PFSK-1 (cell line): Measurements from ENCODE around the gene EPB41L4B.

ENCODE experiments used
- FOXP2 ChIP-seq: optimal IDR thresholded peaks from 2 replicates; pipeline ENCODE3; 2011; ENCODE audit warnings: borderline replicate concordance, control low read depth, inconsistent platforms; ENCODE audit not compliant: insufficient read depth; ENCODE audit errors: extremely low read length, extremely low read depth
- POLR2AphosphoS5 ChIP-seq: IDR thresholded peaks from 2 replicates; pipeline ENCODE4 v1.6.1; 2012; ENCODE audit warnings: low read depth, mild to moderate bottlenecking, control low read depth, low read length, moderate library complexity
- REST ChIP-seq, 2 experiments: IDR thresholded peaks; 2 replicates each; pipeline versions ENCODE4 v1.6.1 to v1.8.0; 2011 to 2012; ENCODE audit warnings: low read depth in 2 of 2, low read length in 2 of 2, control low read depth in 1 of 2, inconsistent platforms in 1 of 2, mild to moderate bottlenecking in 1 of 2, moderate library complexity in 1 of 2; ENCODE audit not compliant: insufficient read depth in 1 of 2
- SIN3A ChIP-seq: IDR thresholded peaks from 2 replicates; pipeline ENCODE4 v1.6.1; 2012; ENCODE audit warnings: mild to moderate bottlenecking, low read length, moderate library complexity, borderline replicate concordance; ENCODE audit not compliant: insufficient read depth
- TAF1 ChIP-seq: IDR thresholded peaks from 2 replicates; pipeline ENCODE4 v1.6.1; 2012; ENCODE audit warnings: low read length, control low read depth, borderline replicate concordance; ENCODE audit not compliant: insufficient read depth

Gene EPB41L4B

GRCh38 chr9:109167716-109168115 is 153.1 kb downstream of the EPB41L4B start:
- TF ChIP-seq REST (IDR thresholded peaks at IDR 0.05; ENCODE audit: insufficient read depth in 1 of 2, low read depth in 2 of 2, low read length in 2 of 2) (no peak), TAF1 (no peak), SIN3A (no peak), FOXP2 (no peak), POLR2AphosphoS5 (no peak)

GRCh38 chr9:109166771-109167601 is 153.9 kb downstream of the EPB41L4B start, which contains the start of gene FRRS1L:
Gene FRRS1L, minus strand, starts transcription at chr9:109167249. Its CDS starts 111 bp downstream, at chr9:109167138.
- no peak for TF ChIP-seq SIN3A
- TF ChIP-seq REST (IDR thresholded peaks at IDR 0.05; ENCODE audit: insufficient read depth in 1 of 2, low read depth in 2 of 2, low read length in 2 of 2): no peak
- TF ChIP-seq FOXP2: no peak

- TF ChIP-seq FOXP2: no peak
- no peak for TF ChIP-seq TAF1
- TF ChIP-seq SIN3A: no peak
- no peak for TF ChIP-seq REST (IDR thresholded peaks at IDR 0.05; ENCODE audit: insufficient read depth in 1 of 2, low read depth in 2 of 2, low read length in 2 of 2)
- TF ChIP-seq POLR2AphosphoS5: no peak
These were observed 154.6 kb downstream of the EPB41L4B start for GRCh38 chr9:109166171-109166770.

GRCh38 chr9:109164042-109164441 is 156.8 kb downstream of the EPB41L4B start:
- TF ChIP-seq REST (IDR thresholded peaks at IDR 0.05; ENCODE audit: insufficient read depth in 1 of 2, low read depth in 2 of 2, low read length in 2 of 2): no peak
- TF ChIP-seq TAF1: no peak
- TF ChIP-seq SIN3A: no peak
- no peak for TF ChIP-seq POLR2AphosphoS5
- no peak for TF ChIP-seq FOXP2
